IMR-90 (cell line): ENCODE measurements around the gene OR2H2. TPM values are rescaled to one million over a fixed set of nuclear protein-coding genes. Genes with fewer than 3 reads are reported as not detected.

ENCODE experiments used
- ATAC-seq: fragments of 200-7000 bp; cut with Tn5 transposase; 2 replicates; pipeline ENCODE4 v1.9.1; 2020; ENCODE audit warnings: low read depth, mild to moderate bottlenecking, moderate library complexity
- BruUV-seq: library from RNA; stranded (reverse); fragments of 400-500 nt; replicated peaks from 2 replicates; lab custom pipeline; 2021; lab: Mats Ljungman, UMichigan
- CTCF ChIA-PET: fragments of 300-600 bp; formaldehyde crosslinking; extraction: SDS; loops from one replicate; lab custom pipeline; 2021; ENCODE audit warnings: antibody characterized with exemption; lab: Yijun Ruan, JAX
- POLR2A ChIA-PET: fragments of 300-600 bp; sonication (Branson Sonifier 250); formaldehyde crosslinking; loops from one replicate; lab custom pipeline; 2022; ENCODE audit warnings: antibody characterized with exemption; ENCODE audit not compliant: unreplicated experiment; lab: Charles Lee
- DNase-seq: peaks from one replicate; pipeline ENCODE4 v3.0.0; 2013
- H2AFZ ChIP-seq: replicated peaks from 2 replicates; pipeline ENCODE3; 2013; ENCODE audit warnings: low read length, mild to moderate bottlenecking; ENCODE audit not compliant: poor library complexity
- H2AK5ac ChIP-seq: 2 replicates; pipeline ENCODE4 v1.6.1; 2013; ENCODE audit warnings: low read depth, low read length, inconsistent platforms
- H2AK9ac ChIP-seq: replicated peaks from 2 replicates; pipeline ENCODE3; 2013; ENCODE audit warnings: mild to moderate bottlenecking, low read depth, low read length, moderate library complexity; ENCODE audit not compliant: poor library complexity
- H2BK120ac ChIP-seq: 2 replicates; pipeline ENCODE4 v1.6.1; 2013; ENCODE audit warnings: low read depth, low read length, inconsistent platforms
- H2BK15ac ChIP-seq: 3 replicates; pipeline ENCODE4 v1.6.1; 2013; ENCODE audit warnings: low read depth, low read length, inconsistent platforms
- H2BK20ac ChIP-seq: 2 replicates; pipeline ENCODE4 v1.6.1; 2013; ENCODE audit warnings: low read depth, mild to moderate bottlenecking, inconsistent platforms, low read length, moderate library complexity
- H2BK5ac ChIP-seq: 2 replicates; pipeline ENCODE4 v1.6.1; 2013; ENCODE audit warnings: mild to moderate bottlenecking, low read depth, low read length, inconsistent platforms; ENCODE audit not compliant: poor library complexity, severe bottlenecking
- H3K14ac ChIP-seq: replicated peaks from 2 replicates; pipeline ENCODE4 v1.6.1; 2013; ENCODE audit warnings: low read depth, low read length, inconsistent platforms
- H3K18ac ChIP-seq: 2 replicates; pipeline ENCODE4 v1.6.1; 2013; ENCODE audit warnings: low read depth, low read length, control low read depth
- H3K23ac ChIP-seq: 2 replicates; pipeline ENCODE4 v1.6.1; 2013; ENCODE audit warnings: low read depth, low read length, inconsistent platforms
- H3K27ac ChIP-seq: 2 replicates; pipeline ENCODE4 v1.5.1; 2013; ENCODE audit warnings: mild to moderate bottlenecking, control low read depth, low read length; ENCODE audit not compliant: insufficient read depth
- H3K27me3 ChIP-seq: 2 replicates; pipeline ENCODE4 v1.6.1; 2013; ENCODE audit warnings: low read length; ENCODE audit not compliant: control insufficient read depth, insufficient read depth
- H3K36me3 ChIP-seq: 2 replicates; pipeline ENCODE4 v1.6.1; 2013; ENCODE audit warnings: low read length, mixed read lengths; ENCODE audit not compliant: control insufficient read depth, insufficient read depth
- H3K4ac ChIP-seq: 2 replicates; pipeline ENCODE4 v1.6.1; 2013; ENCODE audit warnings: low read depth, low read length, inconsistent platforms
- H3K4me1 ChIP-seq: 2 replicates; pipeline ENCODE4 v1.6.1; 2013; ENCODE audit warnings: low read length, mixed read lengths; ENCODE audit not compliant: control insufficient read depth, insufficient read depth
- H3K4me2 ChIP-seq: 2 replicates; pipeline ENCODE4 v1.6.1; 2013; ENCODE audit warnings: low read depth, mild to moderate bottlenecking, control low read depth, low read length, moderate library complexity
- H3K4me3 ChIP-seq: 2 replicates; pipeline ENCODE4 v1.5.1; 2013; ENCODE audit warnings: low read depth, mild to moderate bottlenecking, control low read depth, low read length, moderate library complexity; ENCODE audit not compliant: insufficient read depth
- H3K56ac ChIP-seq: 2 replicates; pipeline ENCODE4 v1.6.1; 2013; ENCODE audit warnings: low read length, inconsistent platforms; ENCODE audit not compliant: insufficient read depth; ENCODE audit errors: extremely low read depth
- H3K79me1 ChIP-seq, 2 experiments: 2 replicates each; pipeline ENCODE4 v1.6.1; 2013; ENCODE audit warnings: low read length in 2 of 2, inconsistent platforms in 1 of 2, low read depth in 1 of 2
- H3K9ac ChIP-seq: 2 replicates; pipeline ENCODE4 v1.6.1; 2013; ENCODE audit warnings: low read depth, low read length, control low read depth
- H3K9me1 ChIP-seq: 2 replicates; pipeline ENCODE4 v1.6.1; 2013; ENCODE audit warnings: low read length, inconsistent platforms; ENCODE audit not compliant: insufficient read depth
- H3K9me3 ChIP-seq: 2 replicates; pipeline ENCODE4 v1.6.1; 2013; ENCODE audit warnings: low read length; ENCODE audit not compliant: control insufficient read depth, insufficient read depth
- H4K20me1 ChIP-seq: 2 replicates; pipeline ENCODE4 v1.6.1; 2013; ENCODE audit warnings: low read length, inconsistent platforms; ENCODE audit not compliant: insufficient read depth
- H4K5ac ChIP-seq: 2 replicates; pipeline ENCODE4 v1.6.1; 2013; ENCODE audit warnings: mild to moderate bottlenecking, low read depth, low read length, control low read depth
- H4K8ac ChIP-seq, 2 experiments: 2 replicates each; pipeline ENCODE4 v1.6.1; 2013; ENCODE audit warnings: low read depth in 2 of 2, low read length in 2 of 2, control low read depth in 1 of 2, inconsistent platforms in 1 of 2
- H4K91ac ChIP-seq: 2 replicates; pipeline ENCODE4 v1.6.1; 2013; ENCODE audit warnings: low read depth, low read length, inconsistent platforms; ENCODE audit not compliant: insufficient read depth
- BHLHE40 ChIP-seq: fragments of 150-350 bp; IDR thresholded peaks from 2 replicates; pipeline ENCODE4 v1.6.1; 2016; ENCODE audit warnings: mild to moderate bottlenecking, low read depth, low read length
- CEBPB ChIP-seq: IDR thresholded peaks from 2 replicates; pipeline ENCODE4 v1.6.1; 2012; ENCODE audit warnings: low read depth, low read length, improper control_type of control experiment
- CHD1 ChIP-seq: IDR thresholded peaks from 2 replicates; pipeline ENCODE4 v1.6.1; 2012; ENCODE audit warnings: low read depth, low read length, improper control_type of control experiment
- FOS ChIP-seq: fragments of 150-350 bp; IDR thresholded peaks from 2 replicates; pipeline ENCODE4 v1.6.1; 2016; ENCODE audit warnings: low read depth, low read length
- MAFK ChIP-seq: IDR thresholded peaks from 2 replicates; pipeline ENCODE4 v1.6.1; 2012; ENCODE audit warnings: low read depth, low read length, improper control_type of control experiment
- MXI1 ChIP-seq: IDR thresholded peaks from 2 replicates; pipeline ENCODE4 v1.6.1; 2012; ENCODE audit warnings: low read depth, mild to moderate bottlenecking, low read length, moderate library complexity, borderline replicate concordance
- NFE2L2 ChIP-seq: fragments of 150-350 bp; IDR thresholded peaks from 2 replicates; pipeline ENCODE4 v1.6.1; 2016; ENCODE audit warnings: low read depth, mild to moderate bottlenecking, low read length
- POLR2A ChIP-seq: IDR thresholded peaks from 2 replicates; pipeline ENCODE4 v1.6.1; 2012; ENCODE audit warnings: mild to moderate bottlenecking, low read depth, low read length
- RAD21 ChIP-seq: IDR thresholded peaks from 2 replicates; pipeline ENCODE4 v1.6.1; 2012; ENCODE audit warnings: low read length, improper control_type of control experiment
- RCOR1 ChIP-seq: IDR thresholded peaks from 2 replicates; pipeline ENCODE4 v1.6.1; 2012; ENCODE audit warnings: mild to moderate bottlenecking, low read length, improper control_type of control experiment; ENCODE audit not compliant: insufficient replicate concordance
- RFX5 ChIP-seq: IDR thresholded peaks from 2 replicates; pipeline ENCODE4 v1.8.0; 2012; ENCODE audit warnings: low read depth, mild to moderate bottlenecking, low read length, moderate library complexity
- SMC3 ChIP-seq: fragments of 150-350 bp; IDR thresholded peaks from 2 replicates; pipeline ENCODE4 v1.6.1; 2016; ENCODE audit warnings: low read depth, mild to moderate bottlenecking, antibody characterized with exemption, low read length, moderate library complexity
- WGBS, 2 experiments: methylation state at CpG; one replicate each; pipeline versions ENCODE4 v1.1.5 to v1.1.7; 2013; ENCODE audit warnings: missing lambda C conversion rate in 2 of 2; ENCODE audit not compliant: insufficient read length in 1 of 2; ENCODE audit errors: extremely low coverage in 2 of 2; 5-methylcytosine and 5-hydroxymethylcytosine counted together
- dilution Hi-C: fragments of 300-500 bp; cut with HindIII; formaldehyde crosslinking; loops from one replicate; pipeline ENCODE4 v1.14.3; 2018; ENCODE audit warnings: low sequenced_read_pairs; ENCODE audit not compliant: unreplicated experiment
- in situ Hi-C: fragments of 300-500 bp; cut with MboI; formaldehyde crosslinking; loops from 3 replicates; pipeline ENCODE4 v1.14.3; 2019; ENCODE audit warnings: low sequenced_read_pairs, inconsistent platforms, mixed read lengths
- intact Hi-C: fragments of 100-400 bp; cut with micrococcal nuclease; formaldehyde crosslinking; loops from 2 replicates; pipeline ENCODE4 v1.10.0; 2022
- polyA plus RNA-seq, 3 experiments: library from polyadenylated mRNA; depleted of rRNA; stranded (reverse); fragments of >200 nt; gene quantifications; 2 replicates each; pipeline ENCODE4 v1.2.3, GENCODE V29; 2012; ENCODE audit warnings: low replicate concordance in 1 of 3
- total RNA-seq: library from RNA; depleted of rRNA; stranded (reverse); fragments of >200 nt; gene quantifications from 2 replicates; pipeline ENCODE4 v1.2.3, GENCODE V29; 2012
- TF ChIP-seq, protein P1 (sequence below): conservative IDR thresholded peaks from 2 replicates; pipeline ENCODE4 v1.5.1; 2012; ENCODE audit warnings: mild to moderate bottlenecking, low read depth, low read length, improper control_type of control experiment
- TF ChIP-seq, protein P2 (sequence below): fragments of 150-350 bp; IDR thresholded peaks from 2 replicates; pipeline ENCODE4 v1.6.1; 2017; ENCODE audit warnings: mild to moderate bottlenecking, antibody characterized with exemption, low read length, low read depth
- TF ChIP-seq, protein P3 (sequence below): fragments of 150-350 bp; IDR thresholded peaks from 2 replicates; pipeline ENCODE4 v1.6.1; 2016; ENCODE audit warnings: low read depth, mild to moderate bottlenecking, low read length, moderate library complexity, borderline replicate concordance

The OR2H2 gene
- total and polyA plus RNA-seq, 2 of the 4 experiments (the other 2 are of a cell fraction), result not detected

DNA sequence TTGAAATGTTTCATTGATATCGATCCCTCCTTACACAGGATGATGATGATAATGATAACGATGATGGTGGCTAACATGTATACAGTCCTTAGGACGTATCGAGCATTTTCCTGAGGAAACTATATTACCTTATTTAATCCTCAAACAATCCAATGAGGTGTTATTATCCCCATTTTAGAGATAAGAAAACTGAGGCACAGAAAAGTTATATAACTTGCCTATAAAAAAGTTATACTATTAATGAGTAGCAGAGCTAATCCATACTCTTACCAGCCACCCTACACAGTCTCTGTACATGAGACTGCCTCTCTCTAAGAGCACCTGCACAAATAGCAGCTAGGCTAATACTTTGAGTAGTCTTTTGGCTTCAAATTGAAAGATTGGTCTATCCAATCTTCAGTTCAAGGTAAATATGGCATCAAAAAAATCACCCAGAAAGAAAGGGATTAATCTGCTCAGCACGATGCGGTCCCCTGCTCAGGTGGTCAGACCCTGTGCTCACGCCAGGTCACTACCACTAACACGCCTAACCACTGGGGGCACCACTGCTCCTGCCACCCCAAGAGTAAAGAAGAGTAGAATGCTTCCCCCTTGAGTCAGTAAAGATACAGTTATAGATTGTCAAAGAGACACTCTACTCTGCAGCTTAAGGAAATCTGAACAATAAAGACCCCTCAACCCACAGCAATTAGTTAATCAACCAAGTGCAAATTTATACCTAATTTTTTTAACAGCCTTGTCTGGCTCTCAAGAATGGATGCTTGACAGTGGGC lies 33.0 kb downstream of the OR2H2 start:
- CTCF ChIA-PET, result no interaction called here
- no peak for ATAC-seq

More for the DNA sequence above, 33.0 kb downstream of the OR2H2 start:
- Histone ChIP-seq H2AFZ (no peak overlapping the region), H2BK20ac (no peak overlapping the region), H4K8ac (no peak overlapping the region), H2AK5ac (no peak overlapping the region), H3K23ac (no peak overlapping the region), H4K20me1 (no peaks in the 10 kb centered on the region), H2BK15ac (no peak overlapping the region), H3K27me3 (no peaks in the 10 kb centered on the region), H4K5ac (no peak overlapping the region), H3K4me2 (no peak overlapping the region), H3K56ac (no peak overlapping the region), H2AK9ac (no peak overlapping the region), H3K4ac (no peak overlapping the region), H4K91ac (no peak overlapping the region), H3K4me1 (no peaks in the 10 kb centered on the region), H2BK5ac (no peak overlapping the region), H3K4me3 (no peak overlapping the region), H3K9me1 (peaks cover 8% of the 10 kb centered on the region; the same call in 1 of the 2 replicates), H3K14ac (no peak overlapping the region), H3K18ac (no peak overlapping the region), H2BK120ac (no peak overlapping the region), H3K27ac (no peak overlapping the region), H3K79me1 (peaks cover 5 to 6% of the 10 kb centered on the region in 2 experiments; a peak in 2 of 4 replicates), H3K9ac (no peak overlapping the region), H3K36me3 (peaks cover 52% of the 10 kb centered on the region), H3K9me3 (no peaks in the 10 kb centered on the region)
- POLR2A ChIA-PET, result no interaction called here
- no peak for DNase-seq
- in situ Hi-C loops (no loop called here), intact Hi-C loops (no loop called here), dilution Hi-C loops (no loop called here)
- TF ChIP-seq CEBPB, result no peak
- TF ChIP-seq RAD21, result no peak
- no peak for TF ChIP-seq SMC3
- no peak for TF ChIP-seq FOS
- TF ChIP-seq RFX5, result no peak
- no peak for TF ChIP-seq BHLHE40
- no peak for TF ChIP-seq RCOR1
- no peak for TF ChIP-seq MXI1
- TF ChIP-seq, protein P1, sequence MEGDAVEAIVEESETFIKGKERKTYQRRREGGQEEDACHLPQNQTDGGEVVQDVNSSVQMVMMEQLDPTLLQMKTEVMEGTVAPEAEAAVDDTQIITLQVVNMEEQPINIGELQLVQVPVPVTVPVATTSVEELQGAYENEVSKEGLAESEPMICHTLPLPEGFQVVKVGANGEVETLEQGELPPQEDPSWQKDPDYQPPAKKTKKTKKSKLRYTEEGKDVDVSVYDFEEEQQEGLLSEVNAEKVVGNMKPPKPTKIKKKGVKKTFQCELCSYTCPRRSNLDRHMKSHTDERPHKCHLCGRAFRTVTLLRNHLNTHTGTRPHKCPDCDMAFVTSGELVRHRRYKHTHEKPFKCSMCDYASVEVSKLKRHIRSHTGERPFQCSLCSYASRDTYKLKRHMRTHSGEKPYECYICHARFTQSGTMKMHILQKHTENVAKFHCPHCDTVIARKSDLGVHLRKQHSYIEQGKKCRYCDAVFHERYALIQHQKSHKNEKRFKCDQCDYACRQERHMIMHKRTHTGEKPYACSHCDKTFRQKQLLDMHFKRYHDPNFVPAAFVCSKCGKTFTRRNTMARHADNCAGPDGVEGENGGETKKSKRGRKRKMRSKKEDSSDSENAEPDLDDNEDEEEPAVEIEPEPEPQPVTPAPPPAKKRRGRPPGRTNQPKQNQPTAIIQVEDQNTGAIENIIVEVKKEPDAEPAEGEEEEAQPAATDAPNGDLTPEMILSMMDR, result no peak
- no peak for TF ChIP-seq CHD1
- no peak for TF ChIP-seq MAFK
- TF ChIP-seq NFE2L2, result no peak
- no peak for TF ChIP-seq POLR2A
- TF ChIP-seq, protein P2, sequence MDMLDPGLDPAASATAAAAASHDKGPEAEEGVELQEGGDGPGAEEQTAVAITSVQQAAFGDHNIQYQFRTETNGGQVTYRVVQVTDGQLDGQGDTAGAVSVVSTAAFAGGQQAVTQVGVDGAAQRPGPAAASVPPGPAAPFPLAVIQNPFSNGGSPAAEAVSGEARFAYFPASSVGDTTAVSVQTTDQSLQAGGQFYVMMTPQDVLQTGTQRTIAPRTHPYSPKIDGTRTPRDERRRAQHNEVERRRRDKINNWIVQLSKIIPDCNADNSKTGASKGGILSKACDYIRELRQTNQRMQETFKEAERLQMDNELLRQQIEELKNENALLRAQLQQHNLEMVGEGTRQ, result no peak
- TF ChIP-seq, protein P3, sequence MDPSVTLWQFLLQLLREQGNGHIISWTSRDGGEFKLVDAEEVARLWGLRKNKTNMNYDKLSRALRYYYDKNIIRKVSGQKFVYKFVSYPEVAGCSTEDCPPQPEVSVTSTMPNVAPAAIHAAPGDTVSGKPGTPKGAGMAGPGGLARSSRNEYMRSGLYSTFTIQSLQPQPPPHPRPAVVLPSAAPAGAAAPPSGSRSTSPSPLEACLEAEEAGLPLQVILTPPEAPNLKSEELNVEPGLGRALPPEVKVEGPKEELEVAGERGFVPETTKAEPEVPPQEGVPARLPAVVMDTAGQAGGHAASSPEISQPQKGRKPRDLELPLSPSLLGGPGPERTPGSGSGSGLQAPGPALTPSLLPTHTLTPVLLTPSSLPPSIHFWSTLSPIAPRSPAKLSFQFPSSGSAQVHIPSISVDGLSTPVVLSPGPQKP, result no peak
- WGBS, 2 experiments, result no CpG with 5 or more reads among the region's 8 CpGs
- BruUV-seq, result no TSS peak
